ENCODE measurements around the gene USF3. TPM values are rescaled to one million over a fixed set of nuclear protein-coding genes. Genes with fewer than 3 reads are reported as not detected.

The USF3 gene
- polyA plus RNA-seq, 2 of the 4 experiments (the other 2 are of a cell fraction): 1.9 to 11.3 TPM

DNA sequence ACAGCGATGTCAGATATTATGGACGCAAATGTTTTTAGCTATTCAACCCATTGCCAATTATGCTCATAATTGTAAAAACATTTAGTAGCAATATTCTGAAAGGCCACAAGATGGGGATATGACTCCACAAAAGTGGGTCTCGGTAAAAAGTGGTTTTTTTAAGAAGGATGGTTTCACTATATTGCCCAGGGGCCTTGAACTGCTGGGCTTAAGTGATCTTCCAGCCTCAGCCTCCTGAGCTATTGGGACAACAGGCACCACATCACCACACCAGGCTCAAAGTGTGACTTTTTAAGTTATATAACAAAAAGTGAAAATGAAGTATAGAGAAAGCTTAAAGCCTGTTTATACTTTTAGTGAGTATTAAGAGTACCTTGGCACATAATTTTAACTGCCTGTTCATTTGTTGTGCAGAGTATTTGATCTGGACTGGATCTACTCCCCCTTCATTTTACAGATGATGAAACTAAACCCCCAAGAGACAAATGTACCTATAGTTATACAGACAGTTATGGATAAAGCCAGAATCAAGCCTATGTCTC, 40.2 kb upstream of the USF3 start:
- peaks cover 37% of the 10 kb centered on the region; the same call in 2 of the 3 replicates for H3K4me1 ChIP-seq
- no peak for TF ChIP-seq HOXA7 (CRISPR knock-in tag; IDR thresholded peaks at IDR 0.05)
- TF ChIP-seq RCOR1 (IDR thresholded peaks at IDR 0.05; ENCODE audit: low read depth, low read length): no peak
- TF ChIP-seq, protein P1, sequence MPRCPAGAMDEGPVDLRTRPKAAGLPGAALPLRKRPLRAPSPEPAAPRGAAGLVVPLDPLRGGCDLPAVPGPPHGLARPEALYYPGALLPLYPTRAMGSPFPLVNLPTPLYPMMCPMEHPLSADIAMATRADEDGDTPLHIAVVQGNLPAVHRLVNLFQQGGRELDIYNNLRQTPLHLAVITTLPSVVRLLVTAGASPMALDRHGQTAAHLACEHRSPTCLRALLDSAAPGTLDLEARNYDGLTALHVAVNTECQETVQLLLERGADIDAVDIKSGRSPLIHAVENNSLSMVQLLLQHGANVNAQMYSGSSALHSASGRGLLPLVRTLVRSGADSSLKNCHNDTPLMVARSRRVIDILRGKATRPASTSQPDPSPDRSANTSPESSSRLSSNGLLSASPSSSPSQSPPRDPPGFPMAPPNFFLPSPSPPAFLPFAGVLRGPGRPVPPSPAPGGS (IDR thresholded peaks at IDR 0.05): no peak
- TF ChIP-seq MAZ (IDR thresholded peaks at IDR 0.05; ENCODE audit: borderline replicate concordance, low read depth, low read length): no peak
- TF ChIP-seq ZSCAN20 (CRISPR knock-in tag; IDR thresholded peaks at IDR 0.05): no peak
- no peak for TF ChIP-seq RARB (CRISPR knock-in tag; IDR thresholded peaks at IDR 0.05)
- TF ChIP-seq FOXS1 (CRISPR knock-in tag; IDR thresholded peaks at IDR 0.05): no peak
- TF ChIP-seq SMC3 (IDR thresholded peaks at IDR 0.05): peak; percentile 57
- no peak for TF ChIP-seq ESRRA (IDR thresholded peaks at IDR 0.05; ENCODE audit: borderline replicate concordance, low read length)
- no peak for TF ChIP-seq NFE2L2 (conservative IDR thresholded peaks at IDR 0.05; ENCODE audit: low read length)
- no peak for TF ChIP-seq EP300 (IDR thresholded peaks at IDR 0.05)
- no peak for TF ChIP-seq MYC (IDR thresholded peaks at IDR 0.05; ENCODE audit: borderline replicate concordance, low read length)
- TF ChIP-seq RAD21 (conservative IDR thresholded peaks at IDR 0.05 in 1 of 2, IDR thresholded peaks at IDR 0.05 in 1 of 2): peak; percentile 76 to 77
- no peak for TF ChIP-seq JUNB (IDR thresholded peaks at IDR 0.05)
- no peak for TF ChIP-seq MAFK (IDR thresholded peaks at IDR 0.05; ENCODE audit: partially characterized antibody)
- TF ChIP-seq, protein P2, sequence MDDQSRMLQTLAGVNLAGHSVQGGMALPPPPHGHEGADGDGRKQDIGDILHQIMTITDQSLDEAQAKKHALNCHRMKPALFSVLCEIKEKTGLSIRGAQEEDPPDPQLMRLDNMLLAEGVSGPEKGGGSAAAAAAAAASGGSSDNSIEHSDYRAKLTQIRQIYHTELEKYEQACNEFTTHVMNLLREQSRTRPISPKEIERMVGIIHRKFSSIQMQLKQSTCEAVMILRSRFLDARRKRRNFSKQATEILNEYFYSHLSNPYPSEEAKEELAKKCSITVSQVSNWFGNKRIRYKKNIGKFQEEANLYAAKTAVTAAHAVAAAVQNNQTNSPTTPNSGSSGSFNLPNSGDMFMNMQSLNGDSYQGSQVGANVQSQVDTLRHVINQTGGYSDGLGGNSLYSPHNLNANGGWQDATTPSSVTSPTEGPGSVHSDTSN (IDR thresholded peaks at IDR 0.05): no peak
- no peak for TF ChIP-seq ZFP36 (IDR thresholded peaks at IDR 0.05; ENCODE audit: borderline replicate concordance, partially characterized antibody)
- TF ChIP-seq, protein P3, sequence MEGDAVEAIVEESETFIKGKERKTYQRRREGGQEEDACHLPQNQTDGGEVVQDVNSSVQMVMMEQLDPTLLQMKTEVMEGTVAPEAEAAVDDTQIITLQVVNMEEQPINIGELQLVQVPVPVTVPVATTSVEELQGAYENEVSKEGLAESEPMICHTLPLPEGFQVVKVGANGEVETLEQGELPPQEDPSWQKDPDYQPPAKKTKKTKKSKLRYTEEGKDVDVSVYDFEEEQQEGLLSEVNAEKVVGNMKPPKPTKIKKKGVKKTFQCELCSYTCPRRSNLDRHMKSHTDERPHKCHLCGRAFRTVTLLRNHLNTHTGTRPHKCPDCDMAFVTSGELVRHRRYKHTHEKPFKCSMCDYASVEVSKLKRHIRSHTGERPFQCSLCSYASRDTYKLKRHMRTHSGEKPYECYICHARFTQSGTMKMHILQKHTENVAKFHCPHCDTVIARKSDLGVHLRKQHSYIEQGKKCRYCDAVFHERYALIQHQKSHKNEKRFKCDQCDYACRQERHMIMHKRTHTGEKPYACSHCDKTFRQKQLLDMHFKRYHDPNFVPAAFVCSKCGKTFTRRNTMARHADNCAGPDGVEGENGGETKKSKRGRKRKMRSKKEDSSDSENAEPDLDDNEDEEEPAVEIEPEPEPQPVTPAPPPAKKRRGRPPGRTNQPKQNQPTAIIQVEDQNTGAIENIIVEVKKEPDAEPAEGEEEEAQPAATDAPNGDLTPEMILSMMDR (IDR thresholded peaks at IDR 0.05): peak; percentile 79
- TF ChIP-seq ZNF302 (CRISPR knock-in tag; IDR thresholded peaks at IDR 0.05): no peak
- no peak for TF ChIP-seq TP53 (CRISPR knock-in tag; IDR thresholded peaks at IDR 0.05)
- TF ChIP-seq, protein P4, sequence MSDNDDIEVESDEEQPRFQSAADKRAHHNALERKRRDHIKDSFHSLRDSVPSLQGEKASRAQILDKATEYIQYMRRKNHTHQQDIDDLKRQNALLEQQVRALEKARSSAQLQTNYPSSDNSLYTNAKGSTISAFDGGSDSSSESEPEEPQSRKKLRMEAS (IDR thresholded peaks at IDR 0.05): no peak
- TF ChIP-seq FOSB (CRISPR knock-in tag; IDR thresholded peaks at IDR 0.05): no peak
- ChIA-PET CTCF (interaction anchor here (0.6 to 3.6 kb wide), 37 partner anchors 9 to 627 kb away, joined by 3 to 38 read pairs (median 5); partner anchors contain the start of genes ATP6V1A, GRAMD1C, NAA50 and USF3), POLR2A (interaction anchor here (1.2 kb wide), 1 partner anchor 9 kb away, joined by 6 read pairs; no protein-coding TSS in a partner anchor)
- 30% methylated on average over 3 of the region's 3 CpGs for WGBS (ENCODE audit: missing lambda C conversion rate)
- no peak overlapping the region for H3K4me3 ChIP-seq
- no peaks in the 10 kb centered on the region for H3K9me3 ChIP-seq
- no peak overlapping the region for H3K27ac ChIP-seq
- ATAC-seq: peak; percentile 81 to 88; a peak in 5 of 6 replicates
- peak overlapping the region; percentile 61 for H3K4me2 ChIP-seq
- DNase-seq (ENCODE audit: low read depth in 1 of 2, low spot score in 1 of 2): peak; percentile 25 to 57
- FAIRE-seq: peak; percentile 95

DNA sequence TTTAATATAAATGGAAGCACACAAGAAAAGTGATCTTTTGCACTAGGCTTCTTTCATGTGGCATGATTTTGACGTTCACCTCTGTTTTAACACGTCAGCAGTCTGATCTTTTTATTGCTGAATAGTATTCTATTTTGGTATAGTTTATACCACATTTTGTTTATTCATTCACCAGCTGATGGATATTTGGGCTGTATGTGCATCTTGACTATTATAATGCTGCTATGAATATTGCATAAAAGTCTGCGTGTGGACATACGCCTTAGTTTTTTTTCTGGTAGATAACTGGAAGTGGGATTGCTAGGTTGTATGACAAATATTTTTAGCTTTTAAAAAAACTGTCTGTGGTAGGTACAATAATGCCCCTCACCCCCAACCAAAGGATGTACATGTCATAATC, 35.3 kb upstream of the USF3 start:
- Histone ChIP-seq H3K4me3 (no peak overlapping the region), H3K4me2 (no peak overlapping the region), H3K9me3 (no peaks in the 10 kb centered on the region), H3K27ac (no peak overlapping the region), H3K4me1 (peaks cover 15% of the 10 kb centered on the region; the same call in 2 of the 3 replicates)
- WGBS (ENCODE audit: missing lambda C conversion rate): 91% methylated on average over 4 of the region's 4 CpGs
- no peak for TF ChIP-seq SMC3 (IDR thresholded peaks at IDR 0.05)
- TF ChIP-seq NFE2L2 (conservative IDR thresholded peaks at IDR 0.05; ENCODE audit: low read length): no peak
- no peak for TF ChIP-seq RCOR1 (IDR thresholded peaks at IDR 0.05; ENCODE audit: low read depth, low read length)
- TF ChIP-seq, protein P3 (IDR thresholded peaks at IDR 0.05): no peak
- TF ChIP-seq, protein P4 (IDR thresholded peaks at IDR 0.05): no peak
- TF ChIP-seq EHF (CRISPR knock-in tag; IDR thresholded peaks at IDR 0.05): no peak
- TF ChIP-seq KDM5A (IDR thresholded peaks at IDR 0.05): no peak
- TF ChIP-seq ZC3H11A (IDR thresholded peaks at IDR 0.05): no peak
- no peak for TF ChIP-seq SREBF2 (IDR thresholded peaks at IDR 0.05)
- no peak for TF ChIP-seq TP53 (CRISPR knock-in tag; IDR thresholded peaks at IDR 0.05)
- no peak for TF ChIP-seq MAZ (IDR thresholded peaks at IDR 0.05; ENCODE audit: borderline replicate concordance, low read depth, low read length)
- no peak for TF ChIP-seq RARB (CRISPR knock-in tag; IDR thresholded peaks at IDR 0.05)
- no peak for TF ChIP-seq FOSL2 (IDR thresholded peaks at IDR 0.05)
- TF ChIP-seq FOSL2 (CRISPR knock-in tag; IDR thresholded peaks at IDR 0.05): no peak
- no peak for TF ChIP-seq RAD21 (conservative IDR thresholded peaks at IDR 0.05 in 1 of 2, IDR thresholded peaks at IDR 0.05 in 1 of 2)
- TF ChIP-seq ZSCAN20 (CRISPR knock-in tag; IDR thresholded peaks at IDR 0.05): no peak
- no peak for TF ChIP-seq HEYL (CRISPR knock-in tag; IDR thresholded peaks at IDR 0.05)
- TF ChIP-seq, protein P5, sequence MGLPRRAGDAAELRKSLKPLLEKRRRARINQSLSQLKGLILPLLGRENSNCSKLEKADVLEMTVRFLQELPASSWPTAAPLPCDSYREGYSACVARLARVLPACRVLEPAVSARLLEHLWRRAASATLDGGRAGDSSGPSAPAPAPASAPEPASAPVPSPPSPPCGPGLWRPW (IDR thresholded peaks at IDR 0.05): no peak
- ATAC-seq: no peak
- POLR2A ChIA-PET: no interaction called here
- CTCF ChIA-PET: interaction anchor here (0.6 to 1.4 kb wide), 5 partner anchors 13 to 182 kb away, joined by 3 to 4 read pairs (median 3); partner anchors contain the start of genes GRAMD1C and NAA50
- no peak for DNase-seq (ENCODE audit: low read depth in 1 of 2, low spot score in 1 of 2)
- FAIRE-seq: no peak
